Measurements from ENCODE around the gene MAGEC3. TPM values are rescaled to one million over a fixed set of nuclear protein-coding genes. Genes with fewer than 3 reads are reported as not detected.

Gene MAGEC3
- total and polyA plus RNA-seq, 10 of the 15 experiments (the other 5 are each of a cell fraction or from before 2014, with no cell fraction given), result not detected

- Histone ChIP-seq H3K4me2 (ENCODE audit: control insufficient read depth, insufficient read depth) (no peak overlapping the region), H3K9me3 (replicated peaks; ENCODE audit: control insufficient read depth, insufficient read depth, low read length) (no peaks in the 10 kb centered on the region), H2AFZ (ENCODE audit: control insufficient read depth, low read depth, low read length) (no peak overlapping the region), H4K20me1 (ENCODE audit: control insufficient read depth, insufficient read depth) (no peaks in the 10 kb centered on the region), H3K9ac (ENCODE audit: control insufficient read depth, insufficient read depth, low read length) (no peak overlapping the region), H3K79me2 (ENCODE audit: control insufficient read depth, insufficient read depth, low read length) (no peaks in the 10 kb centered on the region), H3K4me1 (ENCODE audit: control insufficient read depth, insufficient read depth, low read length) (no peaks in the 10 kb centered on the region), H3K36me3 (ENCODE audit: control insufficient read depth in 2 of 2, insufficient read depth in 2 of 2, low read length in 1 of 2) (no peaks in the 10 kb centered on the region), H3K4me3 (no peak overlapping the region), H3K27me3 (replicated peaks in 1 of 2; ENCODE audit: control insufficient read depth in 2 of 2, insufficient read depth in 2 of 2, low read length in 1 of 2) (no peaks in the 10 kb centered on the region), H3K27ac (ENCODE audit: control insufficient read depth, insufficient read depth) (no peak overlapping the region)
- CTCF ChIA-PET, result no interaction called here
- POLR2A ChIA-PET, result no interaction called here
- ATAC-seq (no peak), FAIRE-seq (no peak), DNase-seq (ENCODE audit: low read depth, low spot score) (no peak)
- no TSS peak for BruUV-seq (replicated peaks)
- SMC1A ChIA-PET (ENCODE audit: uncharacterized antibody, unreplicated experiment), result no interaction called here
- RAD21 ChIA-PET (ENCODE audit: unreplicated experiment), result no interaction called here
- WGBS (ENCODE audit: insufficient coverage, insufficient replicate concordance, low lambda C conversion rate, missing lambda C conversion rate), result 2% methylated on average over 3 of the region's 3 CpGs
- no peak for TF ChIP-seq ZBTB40 (IDR thresholded peaks at IDR 0.05; ENCODE audit: borderline replicate concordance)
- no peak for TF ChIP-seq BACH1 (IDR thresholded peaks at IDR 0.05; ENCODE audit: borderline replicate concordance)
- no peak for TF ChIP-seq KAT2A (conservative IDR thresholded peaks at IDR 0.05; ENCODE audit: control insufficient read depth, low read depth, low read length)
- TF ChIP-seq BRCA1 (IDR thresholded peaks at IDR 0.05; ENCODE audit: low read depth, low read length), result no peak
- no peak for TF ChIP-seq NRF1 (conservative IDR thresholded peaks at IDR 0.05; ENCODE audit: low read depth, low read length)
- TF ChIP-seq EP300 (IDR thresholded peaks at IDR 0.05; ENCODE audit: borderline replicate concordance in 1 of 2, control insufficient read depth in 1 of 2, low read depth in 2 of 2, low read length in 2 of 2), result no peak
- intact Hi-C loops (cut with micrococcal nuclease; ENCODE audit: unreplicated experiment) (no loop called here), in situ Hi-C loops (cut with MboI) (no loop called here)
These were observed 90.3 kb downstream of the MAGEC3 start for GRCh38 chrX:141928432-141928831.

All from GM12878 (cell line).